HG03432 (cell line): ENCODE results near the gene STING1.
"Not testable (repeated sequence)": the region's sequence is repeated elsewhere in the genome, so short reads cannot be mapped to it uniquely, and the experiment has no call there.

Experiments
- ATAC-seq: cut with Tn5 transposase; IDR thresholded peaks from one replicate; pipeline ENCODE4 v1.9.1; 2021; ENCODE audit warnings: mild to moderate bottlenecking, moderate library complexity; ENCODE audit not compliant: unreplicated experiment

The STING1 gene

DNA sequence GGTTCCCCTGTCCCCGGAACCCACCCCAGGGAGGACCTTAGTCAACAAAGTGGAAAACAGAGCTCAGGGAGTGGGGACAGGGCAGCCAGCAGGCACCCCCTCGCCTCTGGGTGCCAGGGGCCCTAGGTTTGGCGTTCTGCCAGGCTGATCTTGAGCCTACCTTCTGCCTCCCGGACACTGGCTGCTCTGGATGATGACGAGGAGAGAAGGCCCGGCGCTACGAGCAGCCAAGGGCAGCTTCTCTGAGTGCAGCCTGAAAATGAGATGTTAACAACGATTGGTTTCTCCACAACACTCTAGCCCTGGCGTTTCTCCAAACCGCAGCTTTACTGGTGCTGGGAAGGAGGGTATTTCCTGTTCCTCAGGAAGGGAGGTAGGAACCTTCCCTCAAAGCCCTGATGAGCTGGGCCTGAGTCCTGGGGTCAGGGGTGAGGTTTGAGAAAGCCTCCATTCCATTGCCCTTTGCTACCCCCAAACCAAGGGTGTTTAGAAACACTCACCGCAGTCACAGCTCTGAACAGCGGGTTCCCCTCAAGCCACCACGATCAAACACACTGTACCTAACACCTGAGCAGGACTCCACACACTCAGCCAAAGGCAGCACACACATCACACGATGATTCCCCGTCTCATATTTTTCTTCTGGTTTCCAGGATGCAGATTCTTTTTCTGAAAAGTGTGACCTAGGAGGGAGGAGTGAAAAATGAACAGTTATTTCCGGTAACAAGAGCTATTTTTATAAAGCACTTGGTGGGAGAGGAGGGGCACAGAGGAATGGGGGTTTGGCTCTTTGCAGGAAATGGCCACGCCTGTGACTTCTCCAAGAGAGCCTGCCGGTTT is at the start of gene STING1:
Gene STING1 (minus strand): TSS at position 709 of the 840 bp plus-strand sequence. CDS start 1,054 bp downstream, outside the sequence.
- ATAC-seq = no peak

DNA sequence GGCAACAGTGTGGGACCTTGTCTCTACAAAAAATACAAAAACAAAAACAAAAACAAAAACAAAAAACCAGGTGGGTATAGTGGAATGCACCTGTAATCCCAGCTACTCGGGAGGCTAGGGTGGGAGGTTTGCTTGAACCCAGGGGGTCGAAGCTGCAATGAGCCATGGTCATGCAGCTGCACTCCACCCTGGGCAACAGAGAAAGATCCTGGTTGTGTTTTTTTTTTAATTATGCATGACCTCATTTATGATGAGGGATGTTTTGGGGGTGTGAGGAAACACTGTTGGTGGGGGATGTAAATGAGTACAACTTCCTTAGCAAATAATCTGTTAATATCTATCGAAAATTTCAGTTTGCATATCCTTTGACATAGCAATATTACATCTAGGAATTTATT is 49.2 kb upstream of the STING1 start:
- no peak for ATAC-seq

DNA sequence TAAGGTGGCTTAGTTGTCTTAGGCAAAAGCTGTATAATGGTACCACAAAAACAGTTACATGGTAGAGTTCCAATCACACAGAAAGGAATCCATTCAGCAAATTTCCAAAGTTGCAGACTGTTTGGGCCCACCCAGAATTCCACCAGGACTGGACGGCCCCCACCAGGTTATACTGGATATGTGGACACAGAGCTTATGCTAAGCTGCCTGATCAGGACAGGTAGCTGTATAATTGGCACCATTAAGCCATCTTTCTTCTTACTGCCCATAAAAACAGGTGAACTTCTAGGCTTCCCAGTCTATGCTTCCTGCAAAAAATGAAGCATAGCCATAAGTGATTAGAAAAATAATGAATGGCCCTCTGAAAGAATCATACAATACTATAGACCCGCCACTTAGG is 47.5 kb upstream of the STING1 start:
- ATAC-seq = not testable (repeated sequence)

DNA sequence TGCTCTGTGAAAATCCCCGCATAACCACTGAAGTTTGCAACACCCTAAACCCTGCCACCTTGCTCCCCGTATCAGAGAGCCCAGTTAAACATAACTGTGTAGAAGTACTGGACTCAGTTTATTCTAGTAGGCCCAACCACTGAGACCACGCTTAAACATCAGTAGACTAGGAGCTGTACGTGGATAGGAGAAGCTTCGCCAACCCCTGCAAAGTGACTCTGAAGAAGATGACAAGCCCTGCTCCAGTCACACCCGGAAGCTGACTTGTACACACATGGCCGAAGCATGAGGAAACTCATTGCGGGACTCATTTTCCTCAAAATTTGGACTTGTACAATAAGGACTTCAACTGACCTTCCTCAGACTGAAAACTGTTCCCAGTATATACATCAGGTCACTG is 46.1 kb upstream of the STING1 start:
- not testable (repeated sequence) for ATAC-seq

DNA sequence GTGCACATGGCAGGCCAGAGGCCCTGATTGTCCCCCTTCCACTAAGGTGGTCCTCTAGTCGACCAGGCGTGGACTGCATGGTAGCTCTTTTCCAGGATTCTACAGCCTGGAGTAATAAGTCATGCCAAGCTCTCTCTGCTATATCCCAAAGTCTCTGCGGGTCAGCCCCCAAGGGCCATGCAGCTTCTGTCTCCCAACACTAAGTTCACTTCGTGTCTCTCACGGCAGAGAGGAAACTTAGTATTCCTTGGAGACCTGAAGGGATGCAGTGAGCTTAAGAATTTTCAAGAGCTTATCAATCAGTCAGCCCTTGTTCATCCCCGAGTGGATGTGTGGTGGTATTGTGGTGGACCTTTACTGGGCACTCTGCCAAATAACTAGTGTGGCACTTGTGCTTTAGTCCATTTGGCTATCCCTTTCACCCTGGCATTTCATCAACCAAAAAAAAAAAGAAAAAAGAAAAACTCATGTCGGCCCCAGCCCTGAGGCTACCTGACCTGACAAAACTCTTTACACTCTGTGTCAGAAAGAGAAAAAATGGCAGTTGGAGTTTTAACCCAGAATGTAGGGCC is 45.4 kb upstream of the STING1 start:
- ATAC-seq = not testable (repeated sequence)

DNA sequence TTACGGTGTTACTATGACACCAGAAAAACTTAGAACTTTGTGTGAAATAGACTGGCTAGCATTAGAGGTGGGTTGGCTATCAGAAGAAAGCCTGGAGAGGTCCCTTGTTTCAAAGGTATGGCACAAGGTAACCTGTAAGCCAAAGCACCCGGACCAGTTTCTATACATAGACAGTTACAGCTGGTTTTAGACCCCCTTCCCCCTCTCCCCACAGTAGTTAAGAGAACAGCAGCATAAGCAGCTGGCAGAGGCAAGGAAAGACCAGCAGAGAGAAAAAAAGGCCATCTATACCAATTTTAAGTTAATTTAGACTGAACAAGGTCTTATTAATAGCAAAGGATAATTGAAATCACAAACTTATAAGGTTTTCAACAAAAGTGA is 44.5 kb upstream of the STING1 start:
- ATAC-seq = not testable (repeated sequence)

DNA sequence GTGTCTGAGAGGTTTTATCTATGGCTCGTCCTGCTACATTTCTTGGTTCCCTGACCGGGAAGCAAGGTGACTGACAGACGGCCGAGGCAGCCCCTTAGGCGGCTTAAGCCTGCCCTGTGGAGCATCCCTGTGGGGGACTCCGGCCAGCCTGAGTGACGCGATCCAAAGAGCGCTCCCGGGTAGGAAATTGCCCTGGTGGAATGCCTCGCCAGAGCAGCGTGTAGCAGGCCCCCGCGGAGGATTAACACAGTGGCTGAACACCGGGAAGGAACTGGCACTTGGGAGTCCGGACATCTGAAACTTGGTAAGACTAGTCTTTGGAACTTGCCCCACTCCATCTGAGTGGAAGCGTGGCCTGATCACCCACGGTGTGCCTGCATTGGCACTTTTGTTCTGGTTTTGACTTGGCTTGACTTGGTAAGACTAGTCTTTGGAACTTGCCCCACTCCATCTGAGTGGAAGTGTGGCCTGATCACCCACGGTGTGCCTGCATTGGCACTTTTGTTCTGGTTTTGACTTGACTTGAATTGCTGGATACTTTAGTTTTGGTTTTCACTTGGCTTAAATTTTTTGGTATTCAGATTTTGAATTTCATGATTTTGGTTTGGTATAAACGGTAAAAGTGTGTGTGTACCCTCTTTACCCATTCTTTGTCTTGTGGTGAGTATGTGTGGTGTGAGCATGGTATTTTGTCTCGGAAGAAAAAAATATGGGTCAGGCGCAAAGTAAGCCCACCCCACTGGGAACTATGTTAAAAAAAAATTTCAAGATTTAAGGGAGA is 43.9 kb upstream of the STING1 start:
- not testable (repeated sequence) for ATAC-seq

DNA sequence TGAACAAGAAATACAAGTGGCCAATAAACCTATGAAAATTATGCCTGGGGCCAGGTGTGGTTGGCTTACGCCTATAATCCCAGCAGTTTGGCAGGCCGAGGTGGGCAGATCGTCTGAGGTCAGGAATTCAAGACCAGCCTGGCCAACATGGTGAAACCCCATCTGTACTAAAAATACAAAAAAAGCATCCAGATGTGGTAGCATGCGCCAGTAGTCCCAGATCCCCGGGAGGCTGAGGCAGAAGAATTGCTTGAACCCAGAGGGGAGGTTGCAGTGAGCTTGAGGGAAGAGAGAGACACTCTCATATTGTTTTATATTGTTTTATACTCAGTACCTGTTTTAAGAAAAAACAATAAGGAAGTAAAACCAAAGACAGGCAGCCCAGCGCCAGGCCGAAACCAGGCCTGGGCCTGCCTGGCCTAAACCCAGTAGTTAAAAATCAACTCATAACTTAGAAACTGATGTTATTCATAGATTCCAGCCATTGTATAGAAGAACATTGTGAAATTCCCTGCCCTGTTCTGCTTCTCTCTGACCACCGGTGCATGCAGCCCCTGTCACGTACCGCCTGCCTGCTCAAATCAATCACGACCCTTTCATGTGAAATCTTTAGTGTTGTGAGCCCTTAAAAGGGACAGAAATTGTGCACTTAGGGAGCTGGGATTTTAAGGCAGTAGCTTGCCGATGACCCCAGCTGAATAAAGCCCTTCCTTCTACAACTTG is 43.2 kb upstream of the STING1 start:
- peak; percentile 62 for ATAC-seq

DNA sequence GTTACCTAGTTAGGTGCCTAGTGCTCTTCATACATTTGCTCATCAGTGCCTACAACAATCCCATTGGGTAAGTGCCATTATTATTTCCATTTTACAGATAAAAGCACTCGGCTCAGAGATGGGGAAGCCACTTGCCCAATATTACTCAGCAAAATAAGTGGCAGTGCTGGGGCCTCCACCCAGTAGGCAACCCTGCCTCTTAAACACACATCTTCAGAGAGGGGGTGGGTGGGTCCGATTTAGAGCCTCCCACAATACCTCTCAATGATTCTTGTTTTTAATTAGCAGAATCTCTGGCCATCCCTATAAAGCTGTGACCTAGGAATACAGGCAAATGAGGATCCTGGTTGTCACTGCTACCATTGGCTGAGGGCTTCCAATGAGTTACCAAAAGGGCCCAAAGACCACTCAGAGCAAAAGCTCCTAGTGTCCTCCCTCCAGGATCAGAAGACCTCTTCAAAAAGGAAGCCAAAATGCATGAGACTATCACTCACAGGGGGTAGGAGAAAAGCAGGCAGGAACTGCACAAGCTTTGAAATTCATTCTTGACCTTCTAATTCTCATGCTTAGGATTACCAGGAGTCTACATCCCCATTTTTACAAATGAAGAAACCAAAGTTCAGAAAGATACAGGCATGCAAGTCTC is 42.5 kb upstream of the STING1 start:
- ATAC-seq = peak; percentile 60

DNA sequence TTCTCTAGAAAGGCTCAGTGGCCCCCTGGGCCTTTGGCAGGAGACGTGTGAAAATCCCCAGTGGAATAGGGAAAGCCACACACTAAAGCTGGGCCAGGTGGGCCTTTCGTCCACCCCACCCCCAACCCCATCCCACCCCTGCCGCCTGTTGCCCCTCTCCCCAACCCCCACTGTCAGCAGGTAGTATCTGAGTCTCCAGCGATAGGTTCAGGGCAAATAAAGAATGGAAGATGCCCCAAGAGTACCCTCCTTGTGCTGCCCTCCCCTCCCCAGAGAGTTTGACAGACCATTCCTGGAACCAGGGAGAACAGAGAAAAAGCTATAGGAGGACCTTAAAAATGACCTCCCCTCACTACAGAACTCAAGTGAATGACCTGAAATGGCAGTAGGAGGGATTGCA is 41.9 kb upstream of the STING1 start:
- ATAC-seq = no peak

DNA sequence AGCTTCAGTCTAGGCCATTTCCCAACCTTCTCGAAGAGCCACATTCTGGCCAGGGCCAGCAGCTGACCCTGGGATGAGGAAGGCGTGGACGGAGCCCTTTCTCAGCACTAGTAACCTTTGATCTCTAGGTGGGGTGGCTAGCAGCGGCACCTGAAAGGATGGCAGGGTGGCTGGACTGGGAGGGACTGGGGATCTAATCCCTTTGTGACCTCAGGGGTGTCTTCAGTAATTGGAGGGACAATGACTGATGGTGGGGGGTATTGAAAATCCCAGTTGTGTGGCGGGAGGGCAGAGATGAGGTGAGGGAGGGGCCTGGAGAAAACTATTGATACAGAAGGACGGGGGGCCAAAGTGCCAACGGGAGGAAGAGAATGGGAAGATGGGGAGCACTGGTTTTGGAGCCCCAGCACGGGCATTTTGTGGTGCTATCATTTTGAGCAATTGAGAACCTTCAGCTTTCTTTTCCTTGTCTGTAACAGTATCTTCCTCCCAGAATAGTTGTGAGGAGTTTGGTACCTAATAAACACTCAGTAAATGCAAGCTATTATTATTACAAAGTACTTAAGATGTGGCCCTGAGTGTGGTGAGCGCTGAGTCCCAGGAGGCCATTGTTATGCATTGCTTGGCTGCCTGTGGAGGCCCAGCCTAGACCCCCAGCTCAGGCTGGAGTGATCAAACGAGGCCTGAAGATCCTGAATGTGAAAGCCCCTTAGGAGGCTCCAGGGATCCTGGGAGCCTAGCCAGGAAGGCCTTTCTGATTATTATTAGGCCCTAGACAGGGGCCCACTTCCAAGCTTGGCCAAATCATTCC is 41.3 kb upstream of the STING1 start:
- ATAC-seq = no peak

DNA sequence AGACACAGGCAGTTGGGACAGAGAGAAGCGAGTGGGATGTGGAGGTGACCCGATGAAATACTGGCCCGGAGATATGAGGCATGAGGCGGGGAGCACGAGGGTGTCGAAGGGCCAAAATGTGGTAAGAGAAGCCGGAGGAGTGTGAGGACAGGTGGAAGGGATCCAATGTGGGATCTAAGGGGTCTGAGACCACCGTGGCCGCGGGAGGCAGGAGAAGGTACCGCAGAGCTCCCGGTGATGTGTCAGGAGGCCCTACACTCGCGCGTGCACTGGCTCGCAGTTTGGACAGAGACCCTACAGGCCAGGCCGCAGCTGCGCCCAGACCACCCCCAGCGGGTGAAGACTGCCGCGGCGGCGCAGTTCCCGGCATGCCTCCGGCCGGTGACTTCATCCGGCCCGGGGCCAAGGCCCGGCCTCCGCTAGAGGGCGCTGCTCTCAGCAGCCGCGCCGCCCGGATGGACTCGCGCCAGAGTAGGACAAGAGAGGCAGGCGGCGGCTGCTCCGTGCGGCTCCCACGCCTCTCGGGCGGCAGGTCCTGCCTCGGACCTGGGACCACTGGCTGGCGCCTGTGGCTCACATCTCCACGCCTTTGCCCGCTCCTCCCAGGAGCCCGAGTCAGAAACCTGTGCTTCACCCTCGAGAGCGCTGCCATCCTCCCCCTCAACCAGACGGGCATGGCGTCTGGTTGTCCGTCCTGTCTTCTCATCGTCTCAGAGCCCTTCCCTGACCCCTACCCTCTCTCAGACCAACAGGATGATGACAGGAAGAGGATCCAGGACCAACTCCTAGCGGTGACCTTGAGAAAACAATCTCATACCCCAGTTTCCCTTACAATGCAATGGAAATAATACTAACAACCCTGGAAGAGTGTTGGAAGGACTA is 35.4 kb upstream of the STING1 start:
- peak; percentile 93 for ATAC-seq

DNA sequence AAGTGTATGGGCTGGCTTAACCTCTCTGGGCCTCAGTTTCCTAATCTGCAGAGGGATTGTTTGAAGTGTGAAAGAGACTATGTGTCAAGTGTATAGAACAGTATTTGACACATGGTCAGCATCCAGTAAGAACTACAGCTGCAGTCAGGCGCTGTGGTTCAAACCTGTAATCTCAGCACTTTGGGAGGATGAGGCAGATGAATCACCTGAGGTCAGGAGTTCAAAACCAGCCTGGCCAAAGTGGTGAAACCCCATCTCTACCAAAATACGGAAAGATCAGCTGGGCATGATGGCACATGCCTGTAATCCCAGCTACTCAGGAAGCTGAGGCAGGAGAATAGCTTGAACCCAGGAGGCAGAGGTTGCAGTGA is 31.9 kb upstream of the STING1 start:
- no peak for ATAC-seq

DNA sequence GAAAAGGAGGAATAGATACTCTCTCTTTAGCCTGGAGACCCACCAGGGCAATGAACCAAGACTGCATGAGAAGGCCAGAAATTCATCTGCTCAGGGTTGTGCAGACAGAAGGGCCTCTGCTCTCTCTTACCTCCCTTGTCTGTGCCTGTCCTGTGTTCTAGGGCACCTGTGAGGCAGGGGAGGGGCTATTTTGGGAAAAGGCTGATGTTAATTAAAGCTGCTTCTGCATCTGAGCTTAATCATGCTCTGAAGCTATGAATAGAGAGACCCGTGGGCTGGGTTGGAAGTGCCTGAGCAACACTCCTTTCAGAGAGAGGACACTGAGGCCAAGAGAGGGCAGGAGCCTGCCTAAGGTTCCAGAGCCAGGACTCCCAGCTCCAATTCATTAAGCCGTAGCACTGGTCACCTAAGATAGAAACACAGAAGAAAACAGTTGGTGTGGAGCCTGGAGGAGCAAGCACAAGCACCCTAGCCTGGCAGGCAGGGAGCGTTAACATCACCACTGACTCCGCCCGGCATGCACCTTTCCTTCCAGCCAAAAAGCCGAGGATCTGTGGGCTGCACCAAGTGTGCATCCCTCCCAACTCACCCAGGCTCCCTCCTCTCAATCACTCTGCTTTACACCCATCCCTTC is 31.4 kb upstream of the STING1 start:
- ATAC-seq = no peak

DNA sequence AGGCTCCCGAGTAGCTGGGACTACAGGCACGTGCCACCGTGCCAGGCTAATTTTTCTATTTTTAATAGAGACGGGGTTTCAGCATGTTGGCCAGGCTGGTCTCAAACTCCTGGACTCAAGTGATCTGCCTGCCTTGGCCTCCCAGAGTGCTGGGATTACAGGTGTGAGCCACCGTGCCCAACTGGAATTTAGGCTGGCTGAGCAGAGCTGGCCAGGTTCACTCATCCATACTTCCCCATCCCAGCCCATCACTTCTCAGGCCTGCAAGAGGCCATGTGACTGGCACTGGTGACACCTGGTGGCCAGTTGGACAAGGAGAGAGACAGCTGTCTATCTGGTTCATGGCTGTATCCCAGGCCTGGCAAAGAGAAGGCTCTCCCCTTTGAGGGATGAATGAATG is 30.9 kb upstream of the STING1 start:
- peak; percentile 50 for ATAC-seq

DNA sequence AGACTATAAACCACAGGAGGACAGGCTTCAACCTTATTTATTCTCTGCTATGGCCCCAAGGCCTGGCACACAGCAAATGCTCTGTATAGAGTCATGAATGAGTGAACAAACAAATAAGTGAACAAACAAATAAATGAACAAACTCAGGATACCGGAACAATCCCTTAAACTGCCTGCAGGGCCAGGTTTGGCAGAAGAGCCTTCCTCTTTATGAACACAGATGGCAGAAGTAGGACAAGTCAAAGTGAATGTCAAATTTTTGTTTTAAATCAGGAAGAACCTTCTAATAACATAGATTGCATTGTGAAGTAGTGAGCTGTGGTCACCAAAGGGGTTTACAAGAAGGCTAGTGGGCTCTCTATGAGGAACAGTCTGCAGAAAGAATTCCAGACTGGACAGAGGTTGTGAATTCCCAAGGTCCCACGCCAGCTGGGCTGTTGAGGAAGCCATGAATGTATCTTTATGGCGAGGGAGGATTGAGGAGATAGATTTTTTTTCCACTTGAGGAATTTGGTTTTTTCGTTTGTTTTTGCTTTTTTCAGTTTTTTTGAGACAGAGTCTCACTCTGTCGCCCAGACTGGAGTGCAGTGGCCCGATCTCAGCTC is 30.3 kb upstream of the STING1 start:
- ATAC-seq = no peak

DNA sequence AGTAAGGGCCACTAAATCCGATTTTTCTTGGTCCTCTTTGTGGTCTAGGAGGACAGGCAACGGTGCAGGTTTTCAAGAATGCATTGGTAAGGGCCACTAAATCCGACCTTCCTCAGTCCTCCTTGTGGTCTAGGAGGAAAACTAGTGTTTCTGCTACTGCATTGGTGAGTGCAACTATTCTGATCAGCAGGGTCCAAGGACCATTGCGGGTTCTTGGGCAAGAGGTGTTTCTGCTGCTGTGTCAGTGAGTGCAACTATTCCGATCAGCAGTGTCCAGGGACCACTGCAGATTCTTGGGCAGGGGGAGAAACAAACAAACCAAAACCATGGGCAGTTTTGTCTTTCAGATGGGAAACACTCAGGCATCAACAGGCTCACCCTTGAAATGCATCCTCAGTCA is 22.2 kb upstream of the STING1 start:
- ATAC-seq = not testable (repeated sequence)

DNA sequence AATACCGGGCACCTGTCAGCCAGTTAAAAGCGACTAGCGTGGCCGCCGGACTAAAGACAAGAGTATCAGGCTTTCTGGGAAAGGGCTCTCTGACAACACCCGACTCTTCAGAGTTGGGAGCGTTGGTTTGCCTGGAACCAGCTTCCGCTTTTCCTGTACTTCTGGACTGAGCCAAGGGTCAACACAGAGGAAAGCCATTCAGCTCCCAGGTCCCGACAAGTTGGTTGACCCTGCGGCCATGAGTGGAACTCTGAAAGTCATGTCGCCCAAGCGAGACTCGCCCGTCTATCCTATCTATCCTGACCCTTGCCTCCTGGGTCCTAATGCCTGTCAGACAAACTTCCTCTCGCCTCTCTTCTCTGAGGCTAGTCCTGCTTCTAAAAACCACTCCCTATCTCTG is 21.3 kb upstream of the STING1 start:
- ATAC-seq = not testable (repeated sequence)
